SK-N-SH treated with all-trans-retinoic acid at 6 μM for 48 hours (cell line): Measurements from ENCODE around the gene HRCT1.

Experiments
- ARNTL ChIP-seq: fragments of 450-650 bp; formaldehyde crosslinking; IDR thresholded peaks from 2 replicates; pipeline ENCODE4 v1.5.0; 2020; ENCODE audit warnings: low read depth, mild to moderate bottlenecking, moderate library complexity, borderline replicate concordance
- BACH2 ChIP-seq: fragments of 250-450 bp; sonication (Bioruptor Pico); IDR thresholded peaks from 2 replicates; pipeline ENCODE4 v1.9.0; 2021; ENCODE audit warnings: mild to moderate bottlenecking, borderline replicate concordance
- TCF4 ChIP-seq: fragments of 250-450 bp; sonication (Bioruptor Pico); IDR thresholded peaks from 2 replicates; pipeline ENCODE4 v1.8.0; 2021; ENCODE audit warnings: mild to moderate bottlenecking, moderate library complexity, borderline replicate concordance
- ZC3H10 ChIP-seq: fragments of 250-450 bp; sonication (Bioruptor Pico); IDR thresholded peaks from 2 replicates; pipeline ENCODE4 v1.5.1; 2021; ENCODE audit warnings: mild to moderate bottlenecking, moderate library complexity
- ZFP30 ChIP-seq: fragments of 450-650 bp; formaldehyde crosslinking; IDR thresholded peaks from 2 replicates; pipeline ENCODE4 v1.5.0; 2022; ENCODE audit warnings: mild to moderate bottlenecking, moderate library complexity
- ZNF565 ChIP-seq: fragments of 450-650 bp; formaldehyde crosslinking; conservative IDR thresholded peaks from 2 replicates; pipeline ENCODE4 v1.5.0; 2020; ENCODE audit warnings: low read depth, mild to moderate bottlenecking, moderate library complexity
- ZNF70 ChIP-seq: fragments of 450-650 bp; formaldehyde crosslinking; IDR thresholded peaks from 2 replicates; pipeline ENCODE4 v1.5.0; 2020; ENCODE audit warnings: mild to moderate bottlenecking, moderate library complexity
- ZNF8 ChIP-seq: fragments of 450-650 bp; formaldehyde crosslinking; IDR thresholded peaks from 2 replicates; pipeline ENCODE4 v1.5.0; 2020; ENCODE audit warnings: mild to moderate bottlenecking, moderate library complexity
- TF ChIP-seq, protein P1 (sequence below): fragments of 250-450 bp; sonication (Bioruptor Pico); IDR thresholded peaks from 2 replicates; pipeline ENCODE4 v1.8.0; 2020; ENCODE audit warnings: mild to moderate bottlenecking, moderate library complexity, borderline replicate concordance
- TF ChIP-seq, protein P2 (sequence below): fragments of 250-450 bp; sonication (Bioruptor Pico); IDR thresholded peaks from 2 replicates; pipeline ENCODE4 v1.5.1; 2021; ENCODE audit warnings: mild to moderate bottlenecking, moderate library complexity
- TF ChIP-seq, protein P3 (sequence below): fragments of 250-450 bp; sonication (Bioruptor Pico); IDR thresholded peaks from 2 replicates; pipeline ENCODE4 v1.8.0; 2021; ENCODE audit warnings: low read depth, mild to moderate bottlenecking, moderate library complexity, borderline replicate concordance

DNA sequence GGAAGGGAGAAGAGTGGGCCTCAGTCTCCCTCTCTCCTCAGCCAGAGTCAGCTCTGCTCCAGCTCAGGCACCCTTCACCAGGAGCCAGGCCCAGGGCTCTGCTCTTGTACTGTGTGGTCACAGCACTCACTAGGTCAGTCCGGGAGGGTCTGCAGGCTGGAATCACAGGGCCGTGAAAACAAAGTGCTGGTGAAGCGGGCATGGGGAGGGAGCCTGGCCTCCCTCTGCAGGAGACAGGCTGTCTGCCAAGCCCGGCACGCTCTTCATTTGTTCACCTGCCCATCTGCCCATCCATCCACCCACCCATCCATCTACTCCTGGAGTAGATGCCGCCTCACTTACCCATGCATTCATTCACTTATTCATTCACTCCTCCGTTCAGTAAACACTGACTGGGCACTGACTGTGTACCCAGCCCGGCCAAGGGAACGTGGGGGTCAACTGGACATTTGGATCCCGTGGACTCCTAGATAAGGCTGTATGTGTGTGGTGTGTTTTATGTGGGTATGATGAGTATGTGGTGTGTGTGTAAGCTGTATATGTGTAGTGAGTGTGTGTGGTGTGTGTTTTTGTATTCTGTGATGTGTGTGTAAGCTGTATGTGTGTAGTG, 6.9 kb downstream of the HRCT1 start:
- no peak for TF ChIP-seq ZFP30 (CRISPR knock-in tag)
- TF ChIP-seq TCF4 (CRISPR knock-in tag): no peak
- TF ChIP-seq BACH2 (CRISPR knock-in tag): no peak
- no peak for TF ChIP-seq ZNF565 (CRISPR knock-in tag)
- TF ChIP-seq, protein P1, sequence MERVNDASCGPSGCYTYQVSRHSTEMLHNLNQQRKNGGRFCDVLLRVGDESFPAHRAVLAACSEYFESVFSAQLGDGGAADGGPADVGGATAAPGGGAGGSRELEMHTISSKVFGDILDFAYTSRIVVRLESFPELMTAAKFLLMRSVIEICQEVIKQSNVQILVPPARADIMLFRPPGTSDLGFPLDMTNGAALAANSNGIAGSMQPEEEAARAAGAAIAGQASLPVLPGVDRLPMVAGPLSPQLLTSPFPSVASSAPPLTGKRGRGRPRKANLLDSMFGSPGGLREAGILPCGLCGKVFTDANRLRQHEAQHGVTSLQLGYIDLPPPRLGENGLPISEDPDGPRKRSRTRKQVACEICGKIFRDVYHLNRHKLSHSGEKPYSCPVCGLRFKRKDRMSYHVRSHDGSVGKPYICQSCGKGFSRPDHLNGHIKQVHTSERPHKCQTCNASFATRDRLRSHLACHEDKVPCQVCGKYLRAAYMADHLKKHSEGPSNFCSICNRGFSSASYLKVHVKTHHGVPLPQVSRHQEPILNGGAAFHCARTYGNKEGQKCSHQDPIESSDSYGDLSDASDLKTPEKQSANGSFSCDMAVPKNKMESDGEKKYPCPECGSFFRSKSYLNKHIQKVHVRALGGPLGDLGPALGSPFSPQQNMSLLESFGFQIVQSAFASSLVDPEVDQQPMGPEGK (CRISPR knock-in tag): no peak
- TF ChIP-seq, protein P2, sequence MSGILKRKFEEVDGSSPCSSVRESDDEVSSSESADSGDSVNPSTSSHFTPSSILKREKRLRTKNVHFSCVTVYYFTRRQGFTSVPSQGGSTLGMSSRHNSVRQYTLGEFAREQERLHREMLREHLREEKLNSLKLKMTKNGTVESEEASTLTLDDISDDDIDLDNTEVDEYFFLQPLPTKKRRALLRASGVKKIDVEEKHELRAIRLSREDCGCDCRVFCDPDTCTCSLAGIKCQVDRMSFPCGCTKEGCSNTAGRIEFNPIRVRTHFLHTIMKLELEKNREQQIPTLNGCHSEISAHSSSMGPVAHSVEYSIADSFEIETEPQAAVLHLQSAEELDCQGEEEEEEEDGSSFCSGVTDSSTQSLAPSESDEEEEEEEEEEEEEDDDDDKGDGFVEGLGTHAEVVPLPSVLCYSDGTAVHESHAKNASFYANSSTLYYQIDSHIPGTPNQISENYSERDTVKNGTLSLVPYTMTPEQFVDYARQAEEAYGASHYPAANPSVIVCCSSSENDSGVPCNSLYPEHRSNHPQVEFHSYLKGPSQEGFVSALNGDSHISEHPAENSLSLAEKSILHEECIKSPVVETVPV (CRISPR knock-in tag): no peak
- TF ChIP-seq ZNF8 (CRISPR knock-in tag): no peak
- no peak for TF ChIP-seq ZNF70
- TF ChIP-seq ARNTL (CRISPR knock-in tag): no peak
- TF ChIP-seq ZC3H10 (CRISPR knock-in tag): no peak
- TF ChIP-seq, protein P3, sequence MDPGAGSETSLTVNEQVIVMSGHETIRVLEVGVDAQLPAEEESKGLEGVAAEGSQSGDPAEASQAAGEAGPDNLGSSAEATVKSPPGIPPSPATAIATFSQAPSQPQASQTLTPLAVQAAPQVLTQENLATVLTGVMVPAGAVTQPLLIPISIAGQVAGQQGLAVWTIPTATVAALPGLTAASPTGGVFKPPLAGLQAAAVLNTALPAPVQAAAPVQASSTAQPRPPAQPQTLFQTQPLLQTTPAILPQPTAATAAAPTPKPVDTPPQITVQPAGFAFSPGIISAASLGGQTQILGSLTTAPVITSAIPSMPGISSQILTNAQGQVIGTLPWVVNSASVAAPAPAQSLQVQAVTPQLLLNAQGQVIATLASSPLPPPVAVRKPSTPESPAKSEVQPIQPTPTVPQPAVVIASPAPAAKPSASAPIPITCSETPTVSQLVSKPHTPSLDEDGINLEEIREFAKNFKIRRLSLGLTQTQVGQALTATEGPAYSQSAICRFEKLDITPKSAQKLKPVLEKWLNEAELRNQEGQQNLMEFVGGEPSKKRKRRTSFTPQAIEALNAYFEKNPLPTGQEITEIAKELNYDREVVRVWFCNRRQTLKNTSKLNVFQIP: no peak
